Aorta (tissue), 5 donors: Measurements from ENCODE around the gene CRIM1. TPM values are rescaled to one million over a fixed set of nuclear protein-coding genes. Genes with fewer than 3 reads are reported as not detected.

Source experiments
- ATAC-seq: fragments of 200-7000 bp; cut with Tn5 transposase; one replicate; pipeline ENCODE4 v1.9.1; 2022; ENCODE audit warnings: moderate library complexity; ENCODE audit not compliant: low FRiP score
- DNase-seq, 2 donors: peaks; one replicate each; pipeline ENCODE4 v3.0.0-alpha.2; 2020
- H3K27ac ChIP-seq, 2 donors: one replicate each; pipeline ENCODE4 v1.5.1; 2013; ENCODE audit warnings: low read length in 2 of 2, mild to moderate bottlenecking in 2 of 2, moderate library complexity in 2 of 2, control low read depth in 1 of 2, inconsistent platforms in 1 of 2, low read depth in 1 of 2
- H3K27me3 ChIP-seq, 2 donors: one replicate each; pipeline ENCODE4 v1.6.1; 2013; ENCODE audit warnings: control low read depth in 1 of 2, low read length in 1 of 2, mild to moderate bottlenecking in 1 of 2, moderate library complexity in 1 of 2; ENCODE audit not compliant: insufficient read depth in 2 of 2, control insufficient read depth in 1 of 2
- H3K36me3 ChIP-seq, 2 donors: one replicate each; pipeline ENCODE4 v1.6.1; 2013; ENCODE audit warnings: control low read depth in 1 of 2, low read length in 1 of 2, mild to moderate bottlenecking in 1 of 2; ENCODE audit not compliant: insufficient read depth in 2 of 2, control insufficient read depth in 1 of 2
- H3K4me1 ChIP-seq, 2 donors: one replicate each; pipeline ENCODE4 v1.6.1; 2013; ENCODE audit warnings: low read length in 2 of 2, control low read depth in 1 of 2, mild to moderate bottlenecking in 1 of 2, moderate library complexity in 1 of 2; ENCODE audit not compliant: insufficient read depth in 2 of 2, control insufficient read depth in 1 of 2
- H3K4me3 ChIP-seq, 2 donors: one replicate each; pipeline ENCODE4 v1.5.1; 2013; ENCODE audit warnings: low read length in 2 of 2, control low read depth in 1 of 2, mild to moderate bottlenecking in 1 of 2
- H3K9me3 ChIP-seq: one replicate; pipeline ENCODE4 v1.6.1; 2013; ENCODE audit warnings: mild to moderate bottlenecking, low read length; ENCODE audit not compliant: control insufficient read depth
- WGBS, 2 donors: extraction: QIAGEN DNeasy Blood & Tissue Kit; methylation state at CpG; one replicate each; pipeline ENCODE4 v1.1.7; 2013; 5-methylcytosine and 5-hydroxymethylcytosine counted together
- intact Hi-C, 2 donors: fragments of 100-400 bp; cut with DNase I; formaldehyde crosslinking; loops; one replicate each; pipeline versions ENCODE4 v1.14.2 to v1.15.0; 2022
- polyA plus RNA-seq, 2 donors: library from polyadenylated mRNA; stranded (reverse); fragments of 200-250 nt; gene quantifications; one replicate each; pipeline ENCODE4 v1.2.3, GENCODE V29; 2013
- total RNA-seq, 2 donors: library from RNA; stranded (reverse); fragmentation: NEBNext Ultra II Directional; extraction: Animal tissue kit (Norgen Biotek cat#: 25700); gene quantifications; one replicate each; pipeline ENCODE4 v1.2.1, GENCODE V29; 2021
- donor health status: healthy with polysubstance abuse.
- donor health status: Bipolar disorder and iron deficiency.
- donor health status: DM: no; HTN: no; CAD: no.
- donor health status: DM: no; HTN: no; CAD: no.
- donor health status: DM: yes; HTN: yes; CAD: no.

Gene CRIM1
- total and polyA plus RNA-seq, 4 donors, result 47.3 to 727 (median 147) TPM

DNA sequence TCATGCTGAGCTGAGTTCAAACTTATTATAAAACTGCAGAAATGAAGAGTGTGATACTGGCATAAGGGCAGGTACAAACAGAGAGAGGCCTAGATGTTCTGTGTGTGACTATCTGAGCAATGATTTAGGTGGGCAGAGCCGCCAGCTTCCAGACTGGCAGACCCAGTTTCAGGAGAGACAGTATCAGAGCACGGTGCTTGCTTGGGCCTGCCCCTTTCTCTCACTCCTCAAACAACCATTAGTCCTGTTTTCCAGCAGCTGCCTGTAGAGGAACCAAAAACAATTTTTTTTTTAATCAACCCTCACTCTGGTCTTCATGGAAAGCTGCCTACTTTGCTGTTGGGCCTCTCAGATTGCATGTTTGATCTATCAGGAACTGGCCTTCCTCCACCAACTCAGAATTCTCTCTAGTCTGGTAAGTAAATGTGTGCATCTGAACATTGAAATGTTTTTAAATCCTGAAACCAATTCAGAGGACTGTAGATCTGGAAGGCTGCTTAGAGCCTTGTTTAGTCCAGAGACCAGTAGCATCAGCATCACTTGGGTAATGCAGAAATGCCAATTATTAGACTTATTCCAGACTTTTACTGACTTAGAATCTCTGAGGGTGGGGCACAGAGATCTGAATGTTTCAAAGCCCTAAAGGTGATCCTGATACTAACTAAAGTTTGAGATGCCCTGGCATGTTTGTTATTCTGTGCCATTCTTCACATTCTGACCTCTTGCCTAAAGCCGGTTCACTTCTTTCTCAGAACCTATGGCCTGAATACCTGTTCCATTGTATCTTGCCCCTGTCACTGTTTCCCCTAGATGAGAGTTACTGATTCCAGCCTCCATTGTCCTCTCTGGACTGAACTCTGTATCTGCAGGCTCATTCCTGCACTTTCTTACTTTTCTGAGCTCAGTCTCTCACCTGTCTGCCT, 24.8 kb upstream of the CRIM1 start:
- Histone ChIP-seq H3K4me3 (no peak overlapping the region), H3K27me3 (no peaks in the 10 kb centered on the region), H3K4me1 (no peaks in the 10 kb centered on the region), H3K27ac (no peak overlapping the region), H3K36me3 (no peaks in the 10 kb centered on the region), H3K9me3 (no peaks in the 10 kb centered on the region)
- WGBS, 2 donors, result 77% methylated on average over 3 of the region's 3 CpGs
- intact Hi-C loops, result no loop called here
- DNase-seq, result no peak
- no peak for ATAC-seq

- no peaks in the 10 kb centered on the region for H3K27me3 ChIP-seq
- H3K27ac ChIP-seq, result no peak overlapping the region
- no peak overlapping the region for H3K4me3 ChIP-seq
- intact Hi-C loops, result no loop called here
- H3K9me3 ChIP-seq, result no peaks in the 10 kb centered on the region
- H3K4me1 ChIP-seq, result no peaks in the 10 kb centered on the region
- H3K36me3 ChIP-seq, result no peaks in the 10 kb centered on the region
- WGBS, 2 donors, result 53 to 62% methylated on average over 4 of the region's 4 CpGs
- ATAC-seq (no peak), DNase-seq (no peak)
These were observed 22.1 kb upstream of the CRIM1 start for GRCh38 chr2:36333350-36334012.

GRCh38 chr2:36335597-36335996, 20.0 kb upstream of the CRIM1 start:
- no peaks in the 10 kb centered on the region for H3K4me1 ChIP-seq
- no peak for ATAC-seq
- H3K9me3 ChIP-seq, result no peaks in the 10 kb centered on the region
- H3K27ac ChIP-seq, result no peak overlapping the region
- DNase-seq, result no peak
- H3K36me3 ChIP-seq, result no peaks in the 10 kb centered on the region
- H3K27me3 ChIP-seq, result no peaks in the 10 kb centered on the region
- no peak overlapping the region for H3K4me3 ChIP-seq
- WGBS, 2 donors, result 71% methylated on average over 5 of the region's 5 CpGs
- intact Hi-C loops, result no loop called here

GRCh38 chr2:36336321-36336720, 19.3 kb upstream of the CRIM1 start:
- Histone ChIP-seq H3K36me3 (no peaks in the 10 kb centered on the region), H3K4me1 (no peaks in the 10 kb centered on the region), H3K27me3 (no peaks in the 10 kb centered on the region), H3K27ac (no peak overlapping the region), H3K4me3 (no peak overlapping the region), H3K9me3 (no peaks in the 10 kb centered on the region)
- intact Hi-C loops, result no loop called here
- no peak for DNase-seq
- WGBS, 2 donors, result 96 to 98% methylated on average over 2 of the region's 2 CpGs
- no peak for ATAC-seq

GRCh38 chr2:36337354-36337753, 18.2 kb upstream of the CRIM1 start:
- no peaks in the 10 kb centered on the region for H3K27me3 ChIP-seq
- no peak overlapping the region for H3K27ac ChIP-seq
- intact Hi-C loops, result no loop called here
- H3K4me3 ChIP-seq, result no peak overlapping the region
- no peaks in the 10 kb centered on the region for H3K36me3 ChIP-seq
- no peaks in the 10 kb centered on the region for H3K4me1 ChIP-seq
- ATAC-seq, result no peak
- DNase-seq, result no peak
- no peaks in the 10 kb centered on the region for H3K9me3 ChIP-seq

DNA sequence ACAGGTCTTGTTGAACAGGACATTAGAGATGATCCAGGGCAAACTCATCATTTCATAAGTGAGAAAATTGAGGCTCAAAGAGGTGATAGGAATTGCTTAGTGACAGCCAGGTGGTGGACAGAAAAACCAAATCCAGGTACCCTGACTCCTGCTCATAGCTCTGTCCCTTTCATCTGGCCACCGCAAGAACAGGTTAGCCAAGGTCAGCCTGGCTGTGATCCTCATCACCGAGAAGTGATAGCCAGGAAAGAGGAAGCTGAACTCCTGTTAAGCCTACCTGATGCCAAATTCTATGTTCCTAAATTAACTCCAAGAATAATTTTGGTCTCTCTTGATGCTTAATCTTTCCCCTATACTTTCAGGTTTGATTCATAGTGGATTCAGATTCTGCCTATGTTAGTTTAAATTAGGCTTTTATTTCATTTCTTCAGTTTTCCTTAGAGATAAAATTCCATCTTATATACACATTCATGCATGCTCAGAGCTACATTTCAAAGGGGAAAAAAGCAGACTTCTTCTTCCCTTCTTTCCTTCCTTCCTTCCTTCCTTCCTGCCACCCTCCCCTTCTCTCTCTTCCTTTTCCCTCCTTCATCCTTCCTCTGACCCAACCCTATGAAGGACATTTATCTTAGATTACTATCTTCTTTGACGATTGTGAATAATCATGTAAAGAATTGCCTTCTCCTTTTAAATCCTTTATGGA, 17.3 kb upstream of the CRIM1 start:
- H3K9me3 ChIP-seq, result no peaks in the 10 kb centered on the region
- WGBS, 2 donors, result 52 to 65% methylated on average over 3 of the region's 3 CpGs
- H3K27me3 ChIP-seq, result no peaks in the 10 kb centered on the region
- ATAC-seq, result no peak
- H3K27ac ChIP-seq, result no peak overlapping the region
- no peaks in the 10 kb centered on the region for H3K4me1 ChIP-seq
- DNase-seq, result no peak
- H3K4me3 ChIP-seq, result no peak overlapping the region
- H3K36me3 ChIP-seq, result no peaks in the 10 kb centered on the region
- intact Hi-C loops, result no loop called here

DNA sequence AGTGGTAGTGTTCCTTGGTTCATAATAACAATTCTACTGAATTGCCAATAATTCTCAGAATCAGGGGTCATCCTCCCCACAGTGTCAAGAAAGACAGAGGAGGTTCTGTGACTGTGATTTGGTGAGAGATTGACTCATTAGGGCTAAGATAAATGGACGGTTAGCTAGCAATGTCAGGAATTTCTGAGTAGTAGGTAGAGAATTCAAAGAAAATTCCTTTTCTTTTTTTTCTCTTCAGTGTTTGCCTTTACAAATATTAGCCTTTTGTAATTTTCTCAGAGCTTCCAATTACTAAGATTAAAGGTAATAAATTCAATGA, 16.8 kb upstream of the CRIM1 start:
- 13 to 15% methylated on average over 1 of the region's 1 CpG for WGBS, 2 donors
- intact Hi-C loops, result no loop called here
- Histone ChIP-seq H3K4me1 (no peaks in the 10 kb centered on the region), H3K4me3 (no peak overlapping the region), H3K36me3 (no peaks in the 10 kb centered on the region), H3K27ac (no peak overlapping the region), H3K9me3 (no peaks in the 10 kb centered on the region), H3K27me3 (no peaks in the 10 kb centered on the region)
- ATAC-seq (no peak), DNase-seq (no peak)

DNA sequence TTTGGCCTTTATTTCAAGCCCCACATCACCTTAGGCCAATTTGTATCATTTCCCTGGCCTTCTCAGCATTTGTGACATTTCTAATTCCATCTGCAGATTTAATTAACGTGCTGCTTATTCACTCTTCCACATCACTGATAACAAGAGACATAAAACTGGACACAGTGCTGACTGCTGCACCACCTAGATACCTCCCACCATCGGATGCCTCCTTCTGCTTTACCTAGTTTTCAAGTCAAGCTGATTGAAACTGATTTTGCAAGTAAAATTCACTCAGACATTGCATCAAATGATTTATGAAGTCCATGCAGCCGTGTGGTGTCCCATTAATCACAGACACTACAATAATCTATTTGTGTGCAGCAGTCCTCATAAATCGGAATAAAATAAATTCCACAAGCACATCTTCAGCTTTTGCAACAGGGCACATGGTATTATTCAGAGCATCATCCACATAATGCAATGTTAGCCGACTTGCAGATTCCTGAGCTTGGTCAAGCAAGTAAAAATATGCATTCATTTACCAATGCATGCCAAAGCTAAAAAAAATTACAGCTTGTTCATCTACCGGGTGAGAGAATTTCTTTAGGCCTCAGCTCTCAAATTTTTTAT, 15.9 kb upstream of the CRIM1 start:
- Histone ChIP-seq H3K4me1 (no peaks in the 10 kb centered on the region), H3K27me3 (no peaks in the 10 kb centered on the region), H3K4me3 (no peak overlapping the region), H3K27ac (no peak overlapping the region), H3K36me3 (no peaks in the 10 kb centered on the region), H3K9me3 (no peaks in the 10 kb centered on the region)
- intact Hi-C loops, result no loop called here
- ATAC-seq, result no peak
- WGBS, 2 donors, result 61 to 64% methylated on average over 6 of the region's 6 CpGs
- DNase-seq, result no peak
